ENCODE measurements around the gene MIPOL1. TPM values are rescaled to one million over a fixed set of nuclear protein-coding genes. Genes with fewer than 3 reads are reported as not detected.
A peak's percentile ranks its signal among the peaks of the same experiment; 100 is the strongest.

Gene MIPOL1
- total and polyA plus RNA-seq, 2 of the 13 experiments (the other 11 are each of a cell fraction or from before 2014, with no cell fraction given): 8.6 to 34.2 TPM

GRCh38 chr14:37584211-37585100, 386.7 kb downstream of the MIPOL1 start:
- H3K27me3 ChIP-seq (ENCODE audit: control insufficient read depth in 1 of 2, insufficient read depth in 2 of 2, low read length in 2 of 2): no peaks in the 10 kb centered on the region; a peak in 1 of 5 replicates
- DNase-seq (ENCODE audit: low spot score) (no peak), ATAC-seq (no peak), FAIRE-seq (no peak)
- no peaks in the 10 kb centered on the region for H4K20me1 ChIP-seq (ENCODE audit: insufficient read depth, low read length)
- no peaks in the 10 kb centered on the region for H3K9me3 ChIP-seq (ENCODE audit: low read length)
- peaks cover 31% of the 10 kb centered on the region for H3K4me1 ChIP-seq (ENCODE audit: insufficient read depth, low read length)
- intact Hi-C loops (cut with micrococcal nuclease; ENCODE audit: unreplicated experiment): loop anchor here (5.0 kb wide), 1 partner anchor 242 kb away; no protein-coding TSS in a partner anchor
- in situ Hi-C loops (cut with HindIII; ENCODE audit: extremely low pct_ligation_motif_present, low pct_unique_long_range_greater_than_20kb): no loop called here
- H3K4me2 ChIP-seq (ENCODE audit: low read depth, low read length): peak overlapping the region; percentile 45
- no peak overlapping the region for H3K27ac ChIP-seq (ENCODE audit: extremely low read length, insufficient read depth, low read length)
- CTCF ChIA-PET (ENCODE audit: low intra/inter-chr PET ratio, low total read pairs): no interaction called here
- POLR2A ChIA-PET: interaction anchor here (1.1 to 3.4 kb wide), 3 partner anchors 11 to 347 kb away, joined by 3 to 15 read pairs (median 4); partner anchors contain the start of genes FOXA1 and TTC6
- H2AFZ ChIP-seq (ENCODE audit: low read length): no peak overlapping the region
- H3K4me3 ChIP-seq (replicated peaks in 1 of 3; ENCODE audit: insufficient read depth in 1 of 3, low read depth in 2 of 3, low read length in 3 of 3): peak overlapping the region in 1 of 3 experiments; percentile 70; a peak in 3 of 6 replicates
- WGBS (ENCODE audit: low lambda C conversion rate): 95% methylated on average over 62 of the region's 62 CpGs
- BruUV-seq (replicated peaks): no TSS peak
- H3K36me3 ChIP-seq (replicated peaks in 1 of 2; ENCODE audit: control insufficient read depth in 1 of 2, insufficient read depth in 2 of 2, low read length in 2 of 2): no peaks in the 10 kb centered on the region
- H3K79me2 ChIP-seq (ENCODE audit: insufficient read depth, low read length): peaks cover 12% of the 10 kb centered on the region
- no peak overlapping the region for H3K9ac ChIP-seq (ENCODE audit: insufficient read depth, low read depth, low read length)
- peak; percentile 84 for TF ChIP-seq PRPF4 (IDR thresholded peaks at IDR 0.05; ENCODE audit: low read depth, low read length, poor library complexity, severe bottlenecking)
- TF ChIP-seq NFE2L1 (CRISPR knock-in tag; IDR thresholded peaks at IDR 0.05; ENCODE audit: borderline replicate concordance): no peak
- 0 out of 2 replicates have a peak, but pooled peaks have one; percentile 17 for TF ChIP-seq RBFOX2 (IDR thresholded peaks at IDR 0.05; ENCODE audit: low read depth, low read length)
- TF ChIP-seq ISL2 (CRISPR knock-in tag; IDR thresholded peaks at IDR 0.05): no peak
- TF ChIP-seq ZNF605 (CRISPR knock-in tag; IDR thresholded peaks at IDR 0.05): no peak
- TF ChIP-seq NRL (CRISPR knock-in tag; IDR thresholded peaks at IDR 0.05; ENCODE audit: borderline replicate concordance): no peak
- TF ChIP-seq TEAD2 (CRISPR knock-in tag; IDR thresholded peaks at IDR 0.05): no peak
- no peak for TF ChIP-seq ZNF589 (CRISPR knock-in tag; conservative IDR thresholded peaks at IDR 0.05)
- TF ChIP-seq GFI1 (CRISPR knock-in tag; IDR thresholded peaks at IDR 0.05; ENCODE audit: borderline replicate concordance): no peak
- no peak; the same call in 1 of the 2 replicates for TF ChIP-seq CSRNP1 (CRISPR knock-in tag; IDR thresholded peaks at IDR 0.05)
- no peak for TF ChIP-seq SCMH1 (CRISPR knock-in tag; IDR thresholded peaks at IDR 0.05; ENCODE audit: borderline replicate concordance)
- no peak for TF ChIP-seq ZXDC (CRISPR knock-in tag; IDR thresholded peaks at IDR 0.05)
- TF ChIP-seq ZNF543 (CRISPR knock-in tag; IDR thresholded peaks at IDR 0.05): no peak
- no peak for TF ChIP-seq ZNF891 (CRISPR knock-in tag; IDR thresholded peaks at IDR 0.05)
- 0 out of 2 replicates have a peak, but pooled peaks have one; percentile 27 for TF ChIP-seq ZNF761 (CRISPR knock-in tag; conservative IDR thresholded peaks at IDR 0.05)
- no peak for TF ChIP-seq SAFB2 (CRISPR knock-in tag; IDR thresholded peaks at IDR 0.05; ENCODE audit: borderline replicate concordance, low read depth)
- no peak for TF ChIP-seq ZNF770 (CRISPR knock-in tag; IDR thresholded peaks at IDR 0.05)
